Astrocyte (in vitro differentiated cells and primary cell): Measurements from ENCODE around the gene RAD51B.

Experiments used
- EZH2 ChIP-seq: IDR thresholded peaks from 2 replicates; pipeline ENCODE4 v1.6.1; 2012; ENCODE audit warnings: mild to moderate bottlenecking, low read length, inconsistent platforms; ENCODE audit not compliant: insufficient read depth
- TF ChIP-seq, protein P1 (sequence below): IDR thresholded peaks from 2 replicates; pipeline ENCODE4 v1.5.1; 2011; ENCODE audit warnings: low read depth, mild to moderate bottlenecking, inconsistent platforms, low read length, moderate library complexity; ENCODE audit not compliant: insufficient read depth

DNA sequence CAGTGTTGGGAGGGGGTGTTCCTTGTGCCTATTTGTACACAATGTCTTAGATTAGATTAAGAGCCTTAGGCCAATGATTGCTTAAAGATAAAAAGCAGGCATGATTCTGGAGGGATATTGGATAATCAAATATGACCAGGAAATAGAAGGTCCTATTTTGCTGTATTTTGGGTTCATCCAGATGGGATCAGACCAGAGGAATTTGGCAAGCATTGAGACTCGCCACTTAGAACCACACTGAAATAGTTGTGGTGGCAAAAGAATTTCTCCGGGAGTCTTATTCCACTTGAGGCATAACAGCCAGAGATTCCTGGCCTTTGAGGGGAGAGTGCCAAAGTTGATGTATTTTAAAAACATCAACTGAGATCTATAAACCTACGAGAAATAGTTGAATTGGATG is 327.2 kb downstream of the RAD51B start:
- TF ChIP-seq, protein P1, sequence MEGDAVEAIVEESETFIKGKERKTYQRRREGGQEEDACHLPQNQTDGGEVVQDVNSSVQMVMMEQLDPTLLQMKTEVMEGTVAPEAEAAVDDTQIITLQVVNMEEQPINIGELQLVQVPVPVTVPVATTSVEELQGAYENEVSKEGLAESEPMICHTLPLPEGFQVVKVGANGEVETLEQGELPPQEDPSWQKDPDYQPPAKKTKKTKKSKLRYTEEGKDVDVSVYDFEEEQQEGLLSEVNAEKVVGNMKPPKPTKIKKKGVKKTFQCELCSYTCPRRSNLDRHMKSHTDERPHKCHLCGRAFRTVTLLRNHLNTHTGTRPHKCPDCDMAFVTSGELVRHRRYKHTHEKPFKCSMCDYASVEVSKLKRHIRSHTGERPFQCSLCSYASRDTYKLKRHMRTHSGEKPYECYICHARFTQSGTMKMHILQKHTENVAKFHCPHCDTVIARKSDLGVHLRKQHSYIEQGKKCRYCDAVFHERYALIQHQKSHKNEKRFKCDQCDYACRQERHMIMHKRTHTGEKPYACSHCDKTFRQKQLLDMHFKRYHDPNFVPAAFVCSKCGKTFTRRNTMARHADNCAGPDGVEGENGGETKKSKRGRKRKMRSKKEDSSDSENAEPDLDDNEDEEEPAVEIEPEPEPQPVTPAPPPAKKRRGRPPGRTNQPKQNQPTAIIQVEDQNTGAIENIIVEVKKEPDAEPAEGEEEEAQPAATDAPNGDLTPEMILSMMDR, result no peak
- no peak for TF ChIP-seq EZH2
